HL-60/S4 (cell line): ENCODE measurements around the gene NUDCD2.
"Not testable (repeated sequence)": the region's sequence is repeated elsewhere in the genome, so short reads cannot be mapped to it uniquely, and the experiment has no call there.

Experiments used
- in situ Hi-C: fragments of 300-500 bp; cut with MboI; formaldehyde crosslinking; loops from 2 replicates; pipeline ENCODE4 v1.14.3; 2022; ENCODE audit warnings: low sequenced_read_pairs

The NUDCD2 gene

GRCh38 chr5:163434401-163434866 is 25.5 kb downstream of the NUDCD2 start:
- in situ Hi-C loops, result no loop called here

GRCh38 chr5:163433271-163433670 is 26.6 kb downstream of the NUDCD2 start:
- in situ Hi-C loops, result no loop called here

DNA sequence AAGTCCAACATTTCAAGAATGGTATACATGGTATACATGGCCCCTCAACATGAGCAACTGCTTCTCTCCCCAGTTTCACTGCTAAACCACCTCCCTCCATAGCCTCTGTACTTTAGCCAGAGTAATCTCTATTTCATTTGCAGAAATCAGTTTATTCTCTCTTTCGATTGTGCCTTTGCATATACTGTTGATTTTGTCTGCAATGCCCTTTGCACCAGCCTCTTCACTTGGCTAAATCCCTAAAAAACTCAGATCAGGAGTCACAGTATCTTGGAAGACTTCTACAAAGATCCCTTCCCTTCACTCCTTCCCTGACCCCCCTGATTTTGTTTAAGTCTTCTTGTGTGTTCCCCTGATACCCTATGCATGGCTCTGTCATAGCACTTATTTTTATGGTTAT is 27.4 kb downstream of the NUDCD2 start:
- in situ Hi-C loops, result no loop called here

DNA sequence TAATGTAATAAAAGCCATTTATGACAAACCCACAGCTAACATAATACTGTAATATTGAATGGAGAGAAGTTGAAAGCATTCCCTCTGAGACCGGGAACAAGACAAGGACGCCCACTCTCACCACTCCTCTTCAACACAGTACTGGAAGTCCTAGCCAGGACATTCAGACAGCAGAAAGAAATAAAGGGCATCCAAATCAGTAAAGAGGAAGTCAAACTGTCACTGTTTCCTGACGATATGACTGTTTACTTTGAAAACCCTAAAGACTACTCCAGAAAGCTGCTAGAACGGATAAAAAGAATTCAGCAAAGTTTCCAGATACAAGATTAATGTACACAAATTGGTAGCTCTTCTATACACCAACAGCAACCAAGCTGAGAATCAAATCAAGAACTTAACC is 33.8 kb downstream of the NUDCD2 start:
- in situ Hi-C loops, result not testable (repeated sequence)

GRCh38 chr5:163424836-163425235 is 35.1 kb downstream of the NUDCD2 start:
- in situ Hi-C loops, result no loop called here

DNA sequence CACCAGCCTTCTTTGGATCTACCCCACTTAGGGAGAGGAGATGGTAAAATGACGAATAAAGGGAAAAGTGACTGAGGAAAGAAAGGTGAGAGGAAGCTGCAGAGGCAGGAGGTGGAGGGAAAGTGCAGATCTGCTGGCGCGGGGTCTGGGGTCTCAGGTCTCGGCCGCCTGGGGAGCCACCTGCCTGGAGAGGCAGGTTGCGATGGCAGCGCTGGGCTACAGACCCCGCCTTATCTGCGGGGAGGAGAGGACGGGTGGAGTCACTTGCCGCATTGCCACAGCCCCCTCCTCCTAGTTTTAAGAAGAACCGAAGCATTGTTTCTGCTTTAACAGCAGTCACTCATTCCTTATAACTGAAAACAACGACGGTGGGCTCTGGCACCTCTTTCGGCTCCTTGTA is 44.2 kb downstream of the NUDCD2 start:
- in situ Hi-C loops, result not testable (repeated sequence)

DNA sequence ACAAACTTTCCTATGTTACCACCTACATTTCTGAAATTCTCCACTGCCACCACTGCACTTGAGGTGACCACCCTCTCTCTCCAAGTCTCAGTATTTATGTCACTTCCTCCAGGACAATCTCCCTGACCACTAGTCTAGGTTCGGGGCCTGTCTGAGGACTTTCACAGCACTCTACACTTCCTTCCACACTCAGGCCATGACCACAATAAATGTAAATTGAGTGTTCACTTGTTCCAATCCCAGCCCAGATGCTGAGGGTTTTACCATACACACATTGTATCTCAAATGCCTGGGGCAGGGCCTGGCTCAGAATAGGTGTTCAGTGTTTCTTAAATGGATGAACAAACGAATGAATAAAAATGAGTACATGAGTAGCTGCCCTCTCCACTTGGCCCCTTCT is 49.4 kb downstream of the NUDCD2 start:
- in situ Hi-C loops, result no loop called here

- in situ Hi-C loops, result no loop called here
Observed at GRCh38 chr5:163409384-163409783, 50.5 kb downstream of the NUDCD2 start.

DNA sequence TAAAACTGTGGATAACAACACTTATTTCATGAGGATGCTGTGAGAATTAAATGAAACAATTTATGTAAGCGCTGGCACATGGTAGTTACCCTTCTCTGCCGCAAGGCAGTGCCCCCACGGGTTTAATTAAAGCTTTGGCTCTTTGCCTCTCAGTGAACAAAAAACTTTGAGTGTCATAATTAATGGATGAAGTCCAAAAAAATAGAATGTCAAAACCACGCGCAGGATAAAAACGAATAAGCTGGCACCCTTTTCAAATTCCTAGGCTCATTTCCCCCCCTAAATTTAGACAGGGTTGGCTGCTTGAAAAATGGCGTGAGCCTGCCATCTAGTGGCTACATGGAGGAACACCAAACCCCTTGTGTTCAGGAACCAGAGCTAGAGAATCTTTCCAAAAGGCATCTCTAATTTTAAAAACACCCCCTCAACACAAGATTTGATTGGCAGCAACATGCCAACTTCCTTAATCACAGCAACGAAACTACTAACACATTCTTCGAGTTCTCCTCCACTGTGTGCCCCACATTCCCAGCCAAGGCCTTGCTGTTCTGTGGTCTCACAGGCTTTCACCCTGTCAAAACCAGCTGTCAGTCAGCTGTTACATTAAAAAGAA is 51.5 kb downstream of the NUDCD2 start:
- in situ Hi-C loops, result no loop called here

DNA sequence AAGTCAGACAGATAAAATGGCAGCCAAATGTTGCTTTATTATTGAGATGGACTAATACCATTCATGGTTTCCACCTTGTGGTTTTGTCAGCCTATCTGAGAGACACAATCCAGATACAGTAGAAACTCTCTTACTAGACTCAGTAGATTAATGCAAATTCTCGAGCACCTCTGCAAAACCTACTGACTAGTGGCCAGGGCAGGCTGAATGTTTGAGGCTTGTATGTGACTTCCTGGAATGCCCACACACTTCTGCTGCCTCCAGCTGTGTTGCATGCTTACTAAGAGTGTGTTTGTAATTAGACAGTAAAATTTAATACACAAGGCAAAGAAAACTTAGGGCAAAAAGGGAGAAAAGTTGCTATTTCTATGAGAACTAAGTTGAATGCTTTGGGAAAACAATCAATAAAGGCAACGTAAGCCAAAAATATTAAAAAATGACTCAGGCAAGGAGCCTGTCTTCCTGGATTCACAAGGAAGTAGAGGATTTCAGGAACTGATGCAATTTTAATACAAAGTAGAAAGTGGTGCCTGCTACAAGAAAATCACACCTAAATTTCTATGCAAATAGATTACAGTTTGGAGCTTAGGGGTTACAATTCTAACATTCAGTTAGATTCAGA is 52.8 kb downstream of the NUDCD2 start:
- in situ Hi-C loops, result no loop called here

GRCh38 chr5:163404364-163405173 is 55.3 kb downstream of the NUDCD2 start:
- in situ Hi-C loops, result no loop called here

- in situ Hi-C loops, result no loop called here
Observed at GRCh38 chr5:163402007-163402406, 57.9 kb downstream of the NUDCD2 start.

DNA sequence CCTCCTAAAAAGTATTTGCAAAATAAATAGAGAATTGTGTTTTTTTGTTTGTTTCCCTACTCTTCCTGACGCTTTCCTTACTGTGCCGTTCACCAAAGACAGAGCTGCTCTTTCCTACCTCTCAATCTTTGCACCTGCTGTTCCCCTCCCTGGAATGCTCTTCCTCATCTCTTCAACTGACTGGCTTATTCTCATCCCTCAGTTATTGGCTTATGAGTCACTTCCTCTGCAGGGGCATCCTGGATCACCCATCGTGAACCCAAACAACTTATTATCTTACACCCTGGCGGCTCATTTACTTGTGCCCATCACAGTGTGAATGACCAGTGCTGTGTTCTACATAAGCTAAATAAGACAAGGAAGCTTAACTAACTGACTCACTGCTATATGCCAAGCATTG is 58.6 kb downstream of the NUDCD2 start:
- in situ Hi-C loops, result no loop called here

- in situ Hi-C loops, result no loop called here
Observed at GRCh38 chr5:163399923-163400322, 60.0 kb downstream of the NUDCD2 start.

- in situ Hi-C loops, result no loop called here
Observed at GRCh38 chr5:163397354-163397753, 62.5 kb downstream of the NUDCD2 start.

DNA sequence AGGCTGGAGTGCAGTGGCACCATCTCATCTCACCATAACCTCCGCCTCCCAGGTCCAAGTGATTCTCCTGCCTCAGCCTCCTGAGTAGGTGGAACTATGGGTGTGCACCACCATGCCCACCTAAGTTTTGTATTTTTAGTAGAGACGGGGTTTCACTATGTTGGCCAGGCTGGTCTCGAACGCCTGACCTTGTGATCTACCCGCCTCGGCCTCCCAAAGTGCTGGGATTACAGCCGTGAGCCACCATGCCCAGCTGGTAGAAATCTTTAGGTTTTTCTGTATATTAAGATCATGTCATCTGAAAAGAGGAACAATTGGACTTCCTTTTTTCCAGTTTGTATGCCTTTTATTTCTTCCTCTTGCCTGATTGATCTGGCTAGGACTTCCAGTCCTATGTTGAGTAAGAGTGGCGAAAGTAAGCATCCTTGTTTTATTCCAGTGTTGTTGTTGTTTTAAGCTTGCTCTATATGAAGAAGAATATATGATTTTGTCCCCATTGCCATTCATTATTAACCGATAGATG is 63.0 kb downstream of the NUDCD2 start:
- in situ Hi-C loops, result not testable (repeated sequence)
